ENCODE measurements around the gene PDGFD.

The PDGFD gene

DNA sequence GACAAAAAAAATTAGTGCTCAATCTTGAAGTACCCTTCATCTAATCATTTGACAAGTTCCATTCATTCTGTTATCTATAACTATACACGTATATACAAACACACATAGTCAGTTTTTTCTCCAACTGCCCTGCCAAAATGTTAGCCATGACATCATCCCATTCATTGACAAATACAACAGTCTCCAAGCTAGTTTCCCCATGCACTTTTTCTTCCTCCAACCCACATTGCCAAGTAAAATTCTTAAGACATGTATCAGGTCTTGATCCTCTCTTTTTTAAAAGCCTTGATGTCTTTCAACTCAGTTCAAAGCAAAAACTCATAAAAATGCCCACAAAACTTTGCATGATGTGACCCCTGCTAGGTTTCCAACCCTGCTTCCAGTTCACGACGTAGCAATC lies 69.4 kb downstream of the PDGFD start:
- Histone ChIP-seq H3K4me1 (ENCODE audit: control insufficient read depth, insufficient read depth, low read length) (peaks cover 44% of the 10 kb centered on the region), H3K9ac (ENCODE audit: low read length) (no peak overlapping the region), H3K36me3 (ENCODE audit: control insufficient read depth, insufficient read depth, low read length, severe bottlenecking) (no peaks in the 10 kb centered on the region), H3K27me3 (replicated peaks; ENCODE audit: control insufficient read depth, insufficient read depth, low read length) (no peaks in the 10 kb centered on the region), H3K9me3 (ENCODE audit: control insufficient read depth, low read length) (no peaks in the 10 kb centered on the region), H3K4me3 (ENCODE audit: low read length) (no peak overlapping the region)
- peak; percentile 5 for DNase-seq (ENCODE audit: low read depth)

DNA sequence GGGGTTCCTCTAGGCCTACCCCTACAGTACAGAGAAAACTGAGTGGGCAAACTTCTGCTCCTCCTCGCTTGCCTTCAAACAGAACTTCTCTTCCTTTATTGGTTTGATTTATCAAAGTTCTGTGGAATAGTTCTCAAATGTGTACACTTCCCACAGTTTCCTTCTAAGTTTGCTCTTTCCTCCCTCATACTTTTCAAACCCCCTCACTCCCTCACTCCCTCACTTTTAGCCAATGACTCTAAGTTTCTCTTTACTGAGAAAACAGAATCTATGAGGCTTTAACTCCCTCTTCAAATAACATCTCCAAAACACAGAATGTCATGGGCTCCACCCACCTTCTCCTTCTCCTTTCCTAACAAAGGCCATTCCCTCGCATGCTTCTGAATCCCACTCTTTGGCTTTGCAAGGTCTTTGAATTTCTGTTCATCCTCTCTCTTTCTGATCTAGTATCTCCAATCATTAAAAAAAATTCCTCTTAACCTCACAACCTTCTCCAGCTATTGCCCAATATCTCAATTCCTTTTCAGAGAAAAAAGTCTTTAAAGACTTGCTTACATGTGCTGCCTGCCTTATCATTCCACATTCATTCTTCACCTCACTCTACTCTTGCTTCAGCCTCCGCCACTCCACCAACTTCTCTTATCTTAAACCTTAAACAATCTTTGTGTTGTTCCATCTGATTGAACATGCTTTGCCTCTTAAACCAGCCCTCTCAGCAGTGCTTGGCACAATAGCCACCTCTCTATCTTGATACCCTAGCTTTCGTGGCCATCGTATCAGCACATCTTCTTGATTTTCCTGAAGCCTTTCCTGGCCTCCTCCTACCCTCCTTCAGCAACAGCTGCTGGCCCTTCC lies 70.3 kb downstream of the PDGFD start:
- no peak overlapping the region for H3K9ac ChIP-seq (ENCODE audit: low read length)
- no peaks in the 10 kb centered on the region for H3K9me3 ChIP-seq (ENCODE audit: control insufficient read depth, low read length)
- peaks cover 40% of the 10 kb centered on the region for H3K4me1 ChIP-seq (ENCODE audit: control insufficient read depth, insufficient read depth, low read length)
- no peaks in the 10 kb centered on the region for H3K27me3 ChIP-seq (replicated peaks; ENCODE audit: control insufficient read depth, insufficient read depth, low read length)
- peak; percentile 8 for DNase-seq (ENCODE audit: low read depth)
- H3K36me3 ChIP-seq (ENCODE audit: control insufficient read depth, insufficient read depth, low read length, severe bottlenecking), result no peaks in the 10 kb centered on the region
- no peak overlapping the region for H3K4me3 ChIP-seq (ENCODE audit: low read length)

DNA sequence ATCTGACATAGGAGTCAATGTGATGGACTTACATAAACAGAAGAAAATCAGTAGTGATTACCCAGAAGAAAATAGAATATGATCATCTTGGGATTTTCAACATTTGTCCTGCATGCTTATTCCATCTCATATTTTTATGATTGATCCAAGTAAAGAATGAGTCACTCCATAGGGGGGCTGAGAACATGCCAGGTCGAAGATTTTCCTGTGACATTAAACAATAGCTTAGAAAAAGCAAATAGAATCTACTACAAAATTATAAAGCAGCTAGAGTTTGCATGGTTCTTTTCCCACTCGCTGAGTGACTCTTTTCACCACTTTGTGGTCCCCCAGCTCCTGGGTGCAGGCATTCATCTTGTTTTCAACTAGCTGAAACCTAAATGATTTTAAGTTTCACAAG lies 71.2 kb downstream of the PDGFD start:
- no peak overlapping the region for H3K4me3 ChIP-seq (ENCODE audit: low read length)
- H3K4me1 ChIP-seq (ENCODE audit: control insufficient read depth, insufficient read depth, low read length), result peaks cover 40% of the 10 kb centered on the region
- H3K9me3 ChIP-seq (ENCODE audit: control insufficient read depth, low read length), result no peaks in the 10 kb centered on the region
- no peaks in the 10 kb centered on the region for H3K36me3 ChIP-seq (ENCODE audit: control insufficient read depth, insufficient read depth, low read length, severe bottlenecking)
- H3K27me3 ChIP-seq (replicated peaks; ENCODE audit: control insufficient read depth, insufficient read depth, low read length), result no peaks in the 10 kb centered on the region
- no peak overlapping the region for H3K9ac ChIP-seq (ENCODE audit: low read length)
- no peak for DNase-seq (ENCODE audit: low read depth)

DNA sequence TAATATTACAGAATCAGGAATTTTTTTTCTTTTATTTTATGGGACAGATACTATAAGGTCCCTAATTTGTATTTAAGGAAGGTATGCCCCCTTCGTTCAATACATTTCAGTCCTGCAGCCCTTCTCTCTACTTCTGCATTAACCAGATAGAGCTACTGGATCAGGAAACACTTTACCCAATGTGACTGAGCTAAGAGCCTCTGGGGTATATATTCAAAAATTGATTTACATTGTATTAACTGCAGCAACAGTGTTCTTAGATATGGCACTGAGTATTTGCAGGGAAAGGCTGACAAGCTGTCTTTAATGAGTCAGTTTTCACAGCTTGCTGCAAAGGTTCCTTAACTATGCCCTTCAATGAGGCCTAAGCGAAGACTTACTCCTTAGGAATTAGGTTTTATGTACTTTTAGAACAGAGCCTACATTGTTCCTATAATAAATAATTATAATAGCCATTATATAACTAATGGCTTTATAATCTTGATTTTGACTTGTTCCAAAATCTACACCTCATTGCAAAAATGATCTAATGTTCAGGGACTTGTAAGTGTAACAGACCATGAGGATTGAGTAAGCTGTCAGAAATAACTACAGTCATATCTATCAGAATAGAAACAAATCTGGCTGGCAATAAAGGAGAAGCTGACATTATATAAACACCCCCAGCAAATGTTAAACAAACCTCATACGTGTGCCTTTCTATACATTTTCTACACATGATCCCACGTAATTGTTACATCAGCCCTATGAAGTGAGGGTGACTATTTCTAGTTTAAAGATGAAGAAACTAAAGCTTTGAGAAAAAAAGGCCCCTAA lies 72.5 kb downstream of the PDGFD start:
- peak; percentile 4 for DNase-seq (ENCODE audit: low read depth)
- Histone ChIP-seq H3K27me3 (replicated peaks; ENCODE audit: control insufficient read depth, insufficient read depth, low read length) (no peaks in the 10 kb centered on the region), H3K4me3 (ENCODE audit: low read length) (no peak overlapping the region), H3K9ac (ENCODE audit: low read length) (peak overlapping the region; percentile 4), H3K36me3 (ENCODE audit: control insufficient read depth, insufficient read depth, low read length, severe bottlenecking) (no peaks in the 10 kb centered on the region), H3K9me3 (ENCODE audit: control insufficient read depth, low read length) (no peaks in the 10 kb centered on the region), H3K4me1 (ENCODE audit: control insufficient read depth, insufficient read depth, low read length) (peaks cover 40% of the 10 kb centered on the region)

- no peaks in the 10 kb centered on the region for H3K36me3 ChIP-seq (ENCODE audit: control insufficient read depth, insufficient read depth, low read length, severe bottlenecking)
- peak; percentile 33 for DNase-seq (ENCODE audit: low read depth)
- no peaks in the 10 kb centered on the region for H3K9me3 ChIP-seq (ENCODE audit: control insufficient read depth, low read length)
- peak overlapping the region; percentile 4 for H3K9ac ChIP-seq (ENCODE audit: low read length)
- peaks cover 37% of the 10 kb centered on the region for H3K4me1 ChIP-seq (ENCODE audit: control insufficient read depth, insufficient read depth, low read length)
- no peaks in the 10 kb centered on the region for H3K27me3 ChIP-seq (replicated peaks; ENCODE audit: control insufficient read depth, insufficient read depth, low read length)
- H3K4me3 ChIP-seq (ENCODE audit: low read length), result no peak overlapping the region
Observed at GRCh38 chr11:104090767-104091166, 73.2 kb downstream of the PDGFD start.

- Histone ChIP-seq H3K36me3 (ENCODE audit: control insufficient read depth, insufficient read depth, low read length, severe bottlenecking) (no peaks in the 10 kb centered on the region), H3K9me3 (ENCODE audit: control insufficient read depth, low read length) (no peaks in the 10 kb centered on the region), H3K4me1 (ENCODE audit: control insufficient read depth, insufficient read depth, low read length) (peaks cover 29% of the 10 kb centered on the region), H3K27me3 (replicated peaks; ENCODE audit: control insufficient read depth, insufficient read depth, low read length) (no peaks in the 10 kb centered on the region), H3K9ac (ENCODE audit: low read length) (no peak overlapping the region), H3K4me3 (ENCODE audit: low read length) (no peak overlapping the region)
- DNase-seq (ENCODE audit: low read depth), result no peak
Observed at GRCh38 chr11:104089481-104089880, 74.5 kb downstream of the PDGFD start.

DNA sequence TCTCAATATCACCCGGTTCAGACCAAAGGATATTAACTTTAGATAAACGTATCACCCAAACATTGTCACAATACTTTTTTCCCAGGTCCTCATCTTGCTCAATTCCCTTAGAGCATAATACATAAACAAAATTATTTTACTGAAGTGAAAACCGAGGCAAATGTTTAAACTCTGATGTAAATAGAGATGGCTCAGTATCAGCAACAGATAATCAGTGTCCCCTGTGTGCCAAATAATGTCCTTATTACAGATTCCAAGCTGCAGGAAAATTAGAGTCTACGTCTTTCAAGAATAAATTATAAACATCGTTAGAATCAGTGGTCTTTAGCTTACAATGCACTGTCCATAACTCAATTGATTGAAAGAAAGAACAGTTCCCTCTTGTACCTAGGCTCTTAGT lies 77.3 kb downstream of the PDGFD start:
- no peak for DNase-seq (ENCODE audit: low read depth)
- H3K9ac ChIP-seq (ENCODE audit: low read length), result no peak overlapping the region
- peaks cover 11% of the 10 kb centered on the region for H3K4me1 ChIP-seq (ENCODE audit: control insufficient read depth, insufficient read depth, low read length)
- H3K36me3 ChIP-seq (ENCODE audit: control insufficient read depth, insufficient read depth, low read length, severe bottlenecking), result no peaks in the 10 kb centered on the region
- H3K9me3 ChIP-seq (ENCODE audit: control insufficient read depth, low read length), result no peaks in the 10 kb centered on the region
- no peak overlapping the region for H3K4me3 ChIP-seq (ENCODE audit: low read length)
- no peaks in the 10 kb centered on the region for H3K27me3 ChIP-seq (replicated peaks; ENCODE audit: control insufficient read depth, insufficient read depth, low read length)

DNA sequence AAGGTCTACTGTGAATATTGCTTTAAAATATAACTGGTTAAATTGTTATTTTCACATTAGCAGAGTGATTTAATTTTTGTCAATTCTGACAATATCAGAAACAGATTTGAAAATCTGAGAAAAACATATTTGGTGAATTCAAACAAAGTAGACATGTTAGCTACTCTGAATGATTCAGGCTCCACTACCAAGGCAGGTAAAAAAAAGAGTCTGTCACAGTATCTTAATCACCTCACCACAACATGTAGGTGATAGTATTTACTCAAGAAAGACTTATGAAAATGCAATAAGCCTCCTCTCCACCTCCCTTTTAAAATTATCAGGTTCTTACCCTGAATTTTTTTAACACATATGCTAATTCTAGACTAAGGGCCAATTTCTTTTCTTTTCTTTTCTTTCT lies 85.0 kb downstream of the PDGFD start:
- no peaks in the 10 kb centered on the region for H3K9me3 ChIP-seq (ENCODE audit: control insufficient read depth, low read length)
- no peaks in the 10 kb centered on the region for H3K36me3 ChIP-seq (ENCODE audit: control insufficient read depth, insufficient read depth, low read length, severe bottlenecking)
- no peak overlapping the region for H3K9ac ChIP-seq (ENCODE audit: low read length)
- DNase-seq (ENCODE audit: low read depth), result no peak
- no peaks in the 10 kb centered on the region for H3K27me3 ChIP-seq (replicated peaks; ENCODE audit: control insufficient read depth, insufficient read depth, low read length)
- H3K4me1 ChIP-seq (ENCODE audit: control insufficient read depth, insufficient read depth, low read length), result no peaks in the 10 kb centered on the region
- H3K4me3 ChIP-seq (ENCODE audit: low read length), result no peak overlapping the region

DNA sequence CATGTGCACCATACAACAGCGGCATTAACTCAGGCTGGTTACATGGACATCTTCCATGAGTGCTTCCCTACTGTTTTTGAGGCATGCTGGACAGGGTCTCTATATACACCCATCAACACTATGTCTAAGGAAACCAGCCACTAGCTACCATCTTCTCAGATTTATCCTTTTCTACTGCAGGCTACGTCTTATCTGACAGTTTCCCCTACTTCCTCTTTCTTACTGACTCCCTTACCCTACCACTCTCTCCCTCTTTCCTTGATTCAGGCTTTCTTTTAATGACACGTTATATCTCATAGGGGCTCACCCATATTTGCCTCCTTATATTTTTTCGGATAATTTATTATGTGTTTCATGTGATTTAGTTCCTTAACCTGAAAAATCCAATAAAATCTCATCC lies 85.7 kb downstream of the PDGFD start:
- Histone ChIP-seq H3K36me3 (ENCODE audit: control insufficient read depth, insufficient read depth, low read length, severe bottlenecking) (no peaks in the 10 kb centered on the region), H3K4me1 (ENCODE audit: control insufficient read depth, insufficient read depth, low read length) (no peaks in the 10 kb centered on the region)
- DNase-seq (ENCODE audit: low read depth), result no peak

GRCh38 chr11:104076455-104076854 lies 87.5 kb downstream of the PDGFD start:
- Histone ChIP-seq H3K9me3 (ENCODE audit: control insufficient read depth, low read length) (no peaks in the 10 kb centered on the region), H3K27me3 (replicated peaks; ENCODE audit: control insufficient read depth, insufficient read depth, low read length) (no peaks in the 10 kb centered on the region), H3K4me3 (ENCODE audit: low read length) (no peak overlapping the region), H3K4me1 (ENCODE audit: control insufficient read depth, insufficient read depth, low read length) (no peaks in the 10 kb centered on the region), H3K36me3 (ENCODE audit: control insufficient read depth, insufficient read depth, low read length, severe bottlenecking) (no peaks in the 10 kb centered on the region), H3K9ac (ENCODE audit: low read length) (no peak overlapping the region)
- DNase-seq (ENCODE audit: low read depth), result no peak

More for the DNA sequence above, 85.7 kb downstream of the PDGFD start:
- Histone ChIP-seq H3K9me3 (ENCODE audit: control insufficient read depth, low read length) (no peaks in the 10 kb centered on the region), H3K4me3 (ENCODE audit: low read length) (no peak overlapping the region), H3K27me3 (replicated peaks; ENCODE audit: control insufficient read depth, insufficient read depth, low read length) (no peaks in the 10 kb centered on the region), H3K9ac (ENCODE audit: low read length) (no peak overlapping the region)

DNA sequence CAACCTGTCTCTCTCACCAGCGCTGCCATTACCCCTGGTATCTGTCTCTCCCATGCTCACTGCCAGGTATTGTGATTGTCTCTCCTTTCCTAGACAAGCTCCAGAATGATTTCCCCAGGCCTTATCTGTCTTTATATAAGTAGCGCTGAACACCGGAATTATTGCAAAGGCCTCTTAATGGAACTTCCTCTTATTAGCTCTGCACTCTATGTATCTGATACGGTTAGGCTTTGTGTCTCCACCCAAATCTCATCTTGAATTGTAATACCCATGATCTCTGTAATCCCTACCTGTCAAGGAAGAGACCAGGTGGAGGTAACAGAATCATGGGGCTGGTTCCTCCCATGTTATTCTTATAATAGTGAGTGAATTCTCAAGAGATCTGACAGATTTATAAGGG lies 88.2 kb downstream of the PDGFD start:
- no peak overlapping the region for H3K4me3 ChIP-seq (ENCODE audit: low read length)
- H3K4me1 ChIP-seq (ENCODE audit: control insufficient read depth, insufficient read depth, low read length), result no peaks in the 10 kb centered on the region
- H3K9me3 ChIP-seq (ENCODE audit: control insufficient read depth, low read length), result no peaks in the 10 kb centered on the region
- H3K9ac ChIP-seq (ENCODE audit: low read length), result no peak overlapping the region
- H3K36me3 ChIP-seq (ENCODE audit: control insufficient read depth, insufficient read depth, low read length, severe bottlenecking), result no peaks in the 10 kb centered on the region
- no peak for DNase-seq (ENCODE audit: low read depth)
- H3K27me3 ChIP-seq (replicated peaks; ENCODE audit: control insufficient read depth, insufficient read depth, low read length), result no peaks in the 10 kb centered on the region

Measured in adipocyte (in vitro differentiated cells).